Fibroblast of skin of right quadriceps (primary cell): ENCODE data around the gene WDR77.

Source experiments
- DNase-seq: peaks from one replicate; pipeline ENCODE4 v3.0.0-alpha.2; 2013

WDR77 gene

DNA sequence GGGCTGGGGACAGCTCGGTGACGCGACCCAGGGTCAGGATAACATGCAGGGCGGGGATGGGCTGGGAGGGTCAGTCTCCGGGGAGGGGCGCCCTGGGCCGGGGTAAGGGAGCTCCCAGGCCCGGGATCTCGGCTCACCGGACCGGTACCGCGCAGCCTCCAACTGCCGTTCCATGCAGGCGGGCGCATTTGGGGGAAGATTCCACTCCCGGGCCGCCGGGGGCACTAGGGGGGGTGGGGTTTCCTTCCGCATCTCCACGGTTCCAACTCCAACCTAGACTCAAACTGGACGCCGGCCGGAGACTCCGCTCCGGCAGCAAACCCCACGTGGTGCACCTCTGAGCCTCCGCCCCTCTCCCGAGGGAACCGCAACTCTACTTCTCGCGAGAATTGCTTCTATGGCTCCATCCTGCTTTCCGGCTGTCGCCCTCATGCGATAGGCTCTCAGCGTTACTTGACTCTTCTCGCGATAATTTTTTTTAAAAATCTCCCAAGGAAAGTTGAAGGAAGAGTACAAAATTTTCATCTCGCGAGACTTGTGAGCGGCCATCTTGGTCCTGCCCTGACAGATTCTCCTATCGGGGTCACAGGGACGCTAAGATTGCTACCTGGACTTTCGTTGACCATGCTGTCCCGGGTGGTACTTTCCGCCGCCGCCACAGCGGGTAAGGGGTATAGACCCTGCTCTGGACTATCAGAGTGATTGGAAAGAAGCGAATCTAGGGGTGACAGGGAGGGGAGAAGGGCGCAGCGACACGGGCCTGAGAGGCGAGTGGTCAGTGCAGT is at the start of gene WDR77, which contains the start of gene ATP5PB:
TSS of gene WDR77 (minus strand) at position 339 of the 785 bp plus-strand sequence. CDS start at position 252, 87 bp downstream.
TSS of gene ATP5PB (plus strand) at position 547 of the 785 bp plus-strand sequence. CDS start at position 625, 78 bp downstream.
- peak; percentile 99 for DNase-seq

DNA sequence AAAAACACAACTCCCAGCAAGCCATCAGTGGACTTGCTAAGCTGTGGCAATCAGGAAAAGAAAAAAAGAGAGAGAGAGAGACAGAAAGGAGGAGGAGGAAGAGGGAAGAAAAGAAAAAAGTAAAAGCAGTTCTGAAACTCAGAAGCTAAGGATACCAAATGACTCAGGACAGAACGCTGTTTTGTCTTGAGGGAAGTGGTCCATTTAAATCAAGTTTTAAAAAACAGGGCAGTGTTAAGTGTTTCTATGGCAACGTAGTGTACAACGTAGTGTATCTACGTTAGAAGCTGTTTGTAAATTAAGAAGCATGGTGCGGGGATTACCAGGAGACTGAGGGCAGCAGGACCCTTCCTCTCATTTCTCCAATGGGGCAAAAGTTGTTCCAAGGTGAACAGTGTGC is 48.5 kb upstream of the WDR77 start:
- no peak for DNase-seq

DNA sequence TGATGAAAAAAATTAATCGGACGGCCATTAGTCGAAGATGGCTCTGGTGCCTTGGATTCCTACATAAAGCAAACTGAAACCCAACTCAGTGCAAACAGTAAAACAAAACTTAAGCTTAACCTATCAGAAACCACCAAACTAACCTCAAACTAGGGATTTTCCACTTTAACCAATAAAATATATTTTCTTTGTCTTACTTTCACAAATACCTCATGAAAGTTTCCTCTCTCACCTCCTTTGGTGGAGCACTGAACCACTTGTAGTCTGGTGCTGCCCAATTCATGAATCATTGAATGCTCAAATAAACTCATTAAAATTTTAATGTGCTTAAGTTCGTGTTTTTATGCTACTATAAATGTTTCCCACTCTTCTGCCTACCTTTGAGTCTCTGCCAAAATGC is 47.3 kb upstream of the WDR77 start:
- DNase-seq = no peak

DNA sequence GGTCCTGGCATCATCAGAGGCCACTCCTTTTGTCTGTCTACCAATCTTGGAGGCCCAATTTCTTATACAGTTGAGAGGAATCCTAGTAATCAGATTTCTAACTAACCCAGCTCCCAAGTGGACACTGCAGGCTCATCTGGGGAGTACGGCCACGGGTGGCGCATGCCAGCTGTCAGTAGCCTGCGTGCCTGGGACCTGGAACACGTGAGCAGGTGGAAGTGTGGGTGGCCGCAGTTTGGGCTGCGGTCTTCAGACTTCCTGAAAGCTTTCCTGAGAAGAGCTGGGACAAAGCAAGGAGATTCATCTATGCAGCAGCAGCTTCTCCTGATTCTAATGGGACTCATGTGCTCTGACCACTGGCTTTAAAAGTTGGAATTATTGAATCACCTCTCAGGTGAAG is 42.0 kb upstream of the WDR77 start:
- DNase-seq = no peak

DNA sequence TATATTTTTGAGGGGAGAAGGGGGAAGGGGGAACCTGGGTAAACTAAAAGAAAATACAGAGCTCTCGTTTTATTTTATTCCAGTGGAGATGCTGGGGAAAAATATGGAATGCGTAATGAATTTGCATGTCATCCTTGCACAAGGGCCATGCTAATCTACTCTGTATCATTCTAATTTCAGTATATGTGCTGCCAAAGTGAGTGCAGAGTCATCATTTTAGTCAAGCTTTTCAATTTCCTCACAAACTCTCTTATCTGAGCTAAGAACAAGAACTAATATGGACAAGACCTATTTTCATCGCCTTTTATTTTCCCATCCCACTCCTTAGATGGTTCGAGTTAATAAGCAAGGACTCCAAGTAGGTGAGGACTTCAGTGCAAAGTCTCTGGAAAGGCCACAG is 41.2 kb upstream of the WDR77 start:
- no peak for DNase-seq

DNA sequence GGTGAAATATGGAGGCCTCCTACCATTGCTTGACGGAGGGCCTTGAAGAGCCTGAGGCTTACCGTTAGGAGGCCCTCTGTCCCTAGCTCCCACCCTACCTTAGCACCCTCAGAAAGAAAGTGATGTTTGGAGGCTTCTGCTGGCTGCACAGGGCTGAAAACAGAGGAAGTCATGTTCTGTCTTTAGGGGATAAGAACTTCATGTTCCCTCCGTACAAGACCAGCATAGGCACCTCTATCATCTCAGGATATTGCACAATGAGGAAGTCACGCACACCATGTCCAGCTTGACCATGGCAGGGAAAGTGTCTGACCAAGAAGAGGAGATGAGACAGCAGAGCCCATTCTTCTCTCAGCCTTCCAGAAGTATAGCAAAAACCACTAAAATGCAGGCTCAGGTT is 40.5 kb upstream of the WDR77 start:
- no peak for DNase-seq

DNA sequence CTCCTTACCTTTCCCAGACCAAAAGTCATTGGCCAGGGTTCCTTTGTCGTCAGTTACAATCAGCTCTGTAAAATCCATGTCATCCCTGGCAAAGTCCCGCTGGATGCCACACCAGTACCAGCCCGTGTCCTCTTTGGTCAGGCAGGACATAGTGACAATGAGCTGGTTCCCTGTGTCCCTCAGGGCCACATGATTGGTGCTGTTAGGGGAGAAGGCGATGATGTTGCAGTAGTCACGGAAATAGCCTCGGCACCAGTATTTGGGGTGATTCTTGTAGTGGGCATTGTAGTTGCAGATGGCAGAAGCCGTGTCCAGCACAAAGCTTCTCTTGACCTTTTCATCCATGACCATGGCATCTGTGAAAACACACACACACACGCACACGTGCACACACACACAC is 39.6 kb upstream of the WDR77 start:
- no peak for DNase-seq

DNA sequence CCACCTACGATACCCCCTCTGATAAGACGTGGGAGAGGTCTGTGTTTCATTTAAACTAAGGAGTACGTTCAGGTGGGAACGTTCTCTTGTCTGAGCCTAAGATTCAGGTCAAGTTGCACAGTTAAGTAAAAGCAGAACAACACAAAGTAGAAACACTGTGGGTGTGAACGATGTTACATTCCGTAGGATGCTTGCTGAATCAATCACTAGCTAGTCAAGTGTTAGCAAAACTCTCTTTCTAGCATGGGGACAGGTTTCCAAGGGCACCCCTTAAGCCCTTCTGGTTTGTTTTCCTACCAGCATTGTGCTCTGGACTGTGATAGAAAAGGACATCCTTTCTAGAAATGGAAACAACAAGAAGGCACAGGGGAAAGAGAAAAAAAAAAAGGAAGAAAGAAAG is 38.1 kb upstream of the WDR77 start:
- no peak for DNase-seq

DNA sequence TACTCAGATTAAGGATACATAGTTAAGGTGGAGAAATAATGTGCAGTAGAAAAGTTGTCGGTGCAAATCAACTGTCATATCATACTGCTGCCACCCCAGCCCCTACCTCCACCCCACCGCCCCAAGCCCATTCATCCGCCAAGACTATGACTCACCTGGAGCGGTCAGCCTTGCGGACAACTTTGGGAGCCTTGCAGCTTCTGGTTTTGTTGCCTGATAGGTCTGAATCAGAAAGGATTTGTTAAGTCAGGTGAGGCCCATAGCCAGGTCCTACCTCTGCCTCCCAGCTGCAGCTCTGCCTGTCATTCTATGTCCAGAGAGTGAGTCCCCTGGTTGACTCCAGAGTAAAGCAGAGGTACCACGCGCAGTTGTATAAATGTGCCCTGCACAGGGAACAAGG is 37.4 kb upstream of the WDR77 start:
- DNase-seq = no peak

DNA sequence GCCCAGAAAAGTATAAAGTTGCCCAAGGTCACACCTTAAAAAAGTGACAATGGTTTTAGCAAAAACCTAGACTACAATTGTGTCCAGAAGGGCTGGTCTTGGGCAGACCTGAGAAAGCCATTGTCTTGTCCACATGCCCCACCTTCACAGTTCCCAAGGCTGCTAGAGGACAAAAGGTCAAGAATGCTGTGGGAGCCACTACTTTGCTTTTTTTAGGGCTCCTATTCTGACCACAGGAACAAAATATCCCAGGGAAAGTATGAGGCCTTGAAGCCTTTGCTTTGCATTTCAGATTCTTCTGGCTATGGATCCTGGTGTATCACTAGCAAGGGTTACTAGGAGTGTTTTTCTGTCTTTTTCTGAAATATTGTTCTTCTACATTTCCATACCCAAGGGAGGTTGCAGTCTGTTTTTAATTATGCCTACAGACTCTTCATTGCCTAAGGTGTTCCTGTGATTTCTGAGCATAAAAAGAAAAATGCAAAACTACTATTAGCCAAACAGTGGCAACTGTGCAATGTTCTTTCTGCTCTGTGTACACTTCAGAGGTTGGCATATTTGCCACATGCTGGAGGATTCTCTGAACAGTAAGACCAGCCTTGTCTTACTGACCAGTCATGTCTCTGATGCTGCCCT is 35.5 kb upstream of the WDR77 start:
- no peak for DNase-seq

DNA sequence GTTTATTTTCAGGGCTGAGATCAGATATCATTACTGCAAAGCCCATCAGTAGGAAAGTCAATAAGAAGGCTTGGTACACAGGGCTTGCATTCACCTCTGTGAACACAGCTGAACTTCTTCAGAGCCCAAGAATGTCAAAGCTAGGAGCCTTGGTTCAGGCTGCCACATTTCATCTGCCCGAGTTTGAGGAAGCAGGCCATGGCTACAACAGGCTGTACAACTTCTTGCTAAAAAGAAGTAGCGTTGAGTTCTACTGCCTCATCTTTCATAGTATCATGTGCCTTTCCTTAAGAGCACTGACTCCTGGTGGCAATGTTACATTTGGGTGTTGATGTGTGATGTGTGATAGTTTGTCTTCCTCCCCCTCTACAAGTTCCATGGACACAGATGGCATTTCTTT is 34.8 kb upstream of the WDR77 start:
- no peak for DNase-seq

DNA sequence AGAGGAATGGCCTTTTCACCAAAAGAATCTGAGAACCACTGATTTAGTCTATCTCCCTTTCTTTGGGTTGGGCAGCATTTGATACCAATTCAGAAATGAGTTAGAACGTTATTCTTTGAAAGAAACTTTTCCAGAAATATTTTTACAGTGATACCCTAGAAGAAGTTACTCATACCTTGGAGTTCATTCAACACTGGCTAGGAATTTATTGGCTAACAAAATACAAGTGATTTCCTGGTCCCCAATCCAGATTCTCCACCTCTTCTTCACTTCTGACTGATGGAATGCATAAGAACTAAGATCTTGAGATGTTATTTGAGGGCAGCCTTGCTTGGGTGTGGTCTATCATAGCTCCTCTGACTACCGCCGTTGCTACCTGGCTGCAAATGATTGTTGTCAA is 34.1 kb upstream of the WDR77 start:
- peak; percentile 10 for DNase-seq

DNA sequence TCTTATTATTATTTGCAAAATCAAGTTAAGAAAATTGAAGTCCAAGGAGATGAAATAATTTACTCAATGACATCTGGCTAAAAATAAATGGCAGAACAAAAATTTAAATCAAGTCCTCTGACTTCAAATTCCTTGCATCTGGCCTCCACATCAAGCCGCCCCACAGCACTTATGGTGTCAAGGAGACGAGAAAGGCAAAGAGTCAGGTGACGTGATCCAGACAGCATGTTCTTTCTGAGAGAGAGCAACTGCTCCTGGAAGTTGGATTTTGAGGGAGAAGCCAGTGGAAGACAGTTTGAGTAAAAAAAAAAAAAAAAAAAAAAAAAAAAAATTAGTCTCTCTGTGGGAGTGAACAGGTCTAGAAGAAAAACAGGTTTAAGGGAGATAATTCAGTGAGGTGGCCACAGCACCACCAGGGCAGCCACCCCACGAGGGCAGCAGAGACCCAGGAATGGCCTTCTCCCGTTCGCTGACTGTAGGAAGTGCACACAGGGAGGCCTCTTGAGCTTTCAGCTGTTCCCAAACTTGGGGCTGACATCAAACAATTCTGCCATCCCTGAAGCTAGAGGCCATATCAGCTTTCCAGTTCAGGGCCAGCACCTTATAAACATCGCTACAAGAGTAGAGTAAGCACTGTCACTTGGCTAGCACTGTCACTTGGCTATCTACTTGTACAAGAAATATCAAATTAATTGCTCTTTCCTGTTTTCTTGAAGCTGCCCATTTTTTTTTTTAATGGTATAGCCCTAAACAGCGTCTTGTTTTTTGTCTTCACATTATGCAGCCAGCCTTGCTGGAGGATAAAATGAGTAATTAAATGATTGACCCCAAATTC is 32.5 kb upstream of the WDR77 start:
- DNase-seq = peak; percentile 47

DNA sequence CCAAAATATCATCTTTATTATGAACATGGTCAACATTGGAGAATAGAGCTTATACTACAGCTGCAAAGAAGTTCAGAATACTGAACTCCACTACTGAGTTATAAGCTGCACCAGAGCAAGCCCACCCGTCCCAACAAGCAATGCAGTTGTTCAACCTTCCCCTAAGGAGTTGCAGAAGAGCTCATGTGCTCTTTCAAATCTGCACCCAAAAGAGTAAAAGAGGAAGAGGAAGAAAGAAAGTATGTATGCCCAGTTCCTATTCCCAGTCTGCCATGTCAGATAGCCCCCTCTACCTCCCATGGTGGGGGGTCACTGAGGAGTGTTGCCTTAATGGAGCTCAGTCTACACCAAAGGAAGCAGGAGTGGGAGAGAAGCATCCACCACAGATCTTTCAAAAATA is 31.6 kb upstream of the WDR77 start:
- DNase-seq = no peak

DNA sequence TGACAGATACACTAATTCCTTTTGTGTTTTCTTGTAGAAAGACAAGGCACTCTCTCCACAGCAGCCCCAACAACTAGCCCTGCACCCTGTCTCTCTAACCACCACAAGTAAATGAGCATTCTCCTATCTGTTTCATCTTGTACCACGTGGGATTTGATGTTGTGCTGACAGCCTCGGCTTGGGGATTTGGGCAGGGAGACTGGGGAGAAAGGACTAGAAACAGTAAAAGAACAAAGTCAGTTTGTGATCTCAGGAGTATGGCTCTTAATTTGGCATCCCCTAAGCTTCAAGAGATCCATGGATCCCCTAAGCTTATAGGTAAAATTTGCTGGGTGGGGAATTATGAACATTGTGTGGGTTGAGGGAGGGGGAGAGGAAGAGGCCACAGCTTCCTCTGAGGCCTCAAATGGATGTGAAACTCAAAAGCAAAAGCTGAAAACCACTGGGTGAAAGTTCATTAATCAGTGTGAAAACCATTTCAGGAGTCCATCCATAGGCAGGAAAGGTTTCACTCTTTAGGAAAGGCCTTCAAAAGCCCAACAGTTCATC is 27.8 kb upstream of the WDR77 start:
- no peak for DNase-seq

DNA sequence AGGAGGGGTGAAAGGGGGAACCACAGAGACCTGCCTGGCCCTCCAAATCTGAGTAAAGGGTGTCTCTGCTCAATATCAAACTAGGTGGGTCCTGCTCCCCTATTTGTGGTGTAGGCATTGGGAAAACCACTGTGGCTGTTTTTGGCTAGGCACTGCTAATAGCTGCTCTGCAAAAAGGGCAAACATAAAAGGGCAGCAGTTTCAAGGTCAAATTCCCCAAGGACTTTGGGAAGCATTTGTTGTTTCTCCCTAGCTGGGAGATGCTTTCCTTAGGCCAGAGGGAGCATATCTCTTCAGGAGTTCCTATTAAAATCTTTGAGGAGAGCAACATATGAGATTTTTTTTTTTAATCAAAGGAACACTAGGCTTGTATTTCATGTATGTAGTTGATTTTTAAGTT is 27.2 kb upstream of the WDR77 start:
- no peak for DNase-seq

DNA sequence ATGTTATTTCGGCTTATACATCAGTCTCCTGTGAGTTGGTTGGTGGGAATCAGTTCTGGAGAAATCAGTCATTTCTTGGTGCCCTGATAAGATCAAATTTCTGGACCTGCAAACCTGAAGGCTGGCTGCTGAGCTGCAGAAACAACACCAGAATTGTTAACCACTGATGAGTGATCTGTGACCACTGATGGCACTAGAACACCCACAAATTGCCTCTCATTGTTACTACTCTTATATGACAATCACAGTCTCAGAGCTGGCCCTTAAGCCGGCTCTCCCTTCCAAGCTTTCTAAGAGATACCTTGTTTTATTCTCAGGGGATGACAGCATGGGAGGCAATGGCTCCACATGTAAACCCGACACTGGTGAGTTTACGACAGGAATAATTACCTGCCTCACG is 26.6 kb upstream of the WDR77 start:
- DNase-seq = no peak

DNA sequence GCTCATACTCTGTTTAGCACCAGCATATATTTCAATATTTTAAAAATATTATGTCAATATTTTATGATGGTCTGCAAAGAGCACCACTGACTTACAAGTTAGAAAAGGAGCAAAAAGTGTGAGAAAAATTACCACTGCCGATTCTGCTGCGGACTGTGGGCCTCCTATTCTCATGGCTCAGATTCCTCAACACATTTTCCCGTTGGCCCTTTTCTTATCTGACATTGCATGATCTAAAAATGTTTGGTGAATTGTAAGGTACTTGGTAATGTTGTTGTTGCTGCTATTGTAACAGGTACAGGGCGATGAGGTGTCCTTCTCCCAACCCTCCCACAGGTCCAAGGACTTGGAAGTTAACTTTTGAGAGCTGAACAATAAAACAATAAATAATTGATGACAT is 25.5 kb upstream of the WDR77 start:
- DNase-seq = no peak

DNA sequence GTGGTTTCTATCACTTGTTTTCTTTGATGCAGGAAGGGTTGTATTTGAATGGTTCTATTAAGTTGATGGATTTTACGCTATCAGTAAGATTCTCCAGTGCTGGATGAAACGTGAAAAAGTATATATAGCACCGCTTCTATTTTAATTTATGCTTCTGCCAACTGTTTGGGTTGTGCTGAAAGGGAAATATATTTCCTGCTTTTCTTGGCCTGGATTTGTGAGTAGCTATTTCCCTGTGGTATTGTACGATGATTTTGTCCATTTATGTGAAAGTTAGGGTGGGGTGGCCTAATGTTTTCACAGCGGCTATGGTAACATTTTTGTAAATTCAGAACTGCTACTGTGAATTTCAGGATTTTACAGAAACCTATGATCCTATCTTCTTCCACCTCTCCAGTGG is 25.1 kb upstream of the WDR77 start:
- DNase-seq = no peak

DNA sequence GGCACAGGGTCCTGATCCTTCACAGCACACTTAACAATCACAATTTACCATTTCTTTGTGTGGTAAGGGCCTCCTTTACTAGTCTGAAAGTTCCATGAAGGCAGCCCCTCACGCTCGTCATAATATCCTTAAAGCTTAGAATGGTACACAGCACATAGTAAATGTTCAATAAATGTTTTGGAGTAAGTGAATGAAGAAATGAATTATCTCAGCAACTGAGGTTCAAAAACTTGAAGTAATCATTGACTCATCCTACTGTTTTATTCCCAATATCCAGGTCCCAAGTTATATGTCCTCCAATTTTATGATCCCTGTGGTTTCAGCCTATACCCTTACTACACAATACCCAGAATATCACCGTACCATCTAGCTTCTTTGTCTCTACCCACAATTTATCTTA is 22.5 kb upstream of the WDR77 start:
- no peak for DNase-seq

DNA sequence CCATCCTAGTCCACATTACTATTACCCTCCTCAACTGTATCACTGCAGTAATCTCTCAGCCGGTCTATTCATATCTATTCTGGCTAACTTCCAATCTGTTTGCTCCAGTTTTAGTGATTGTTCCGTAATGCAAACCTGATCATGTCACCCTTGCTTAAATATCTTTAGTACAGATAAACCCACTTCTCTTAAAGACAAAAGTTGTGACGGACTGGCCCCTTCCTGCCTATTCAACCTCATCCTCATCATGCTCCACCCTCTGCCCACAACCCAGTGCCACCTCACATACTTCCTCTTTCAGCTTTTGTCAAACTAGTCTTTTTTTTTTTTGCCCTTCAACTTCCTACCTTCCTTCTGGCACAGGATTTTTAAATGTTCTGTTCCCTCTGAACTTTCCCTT is 22.0 kb upstream of the WDR77 start:
- DNase-seq = no peak

DNA sequence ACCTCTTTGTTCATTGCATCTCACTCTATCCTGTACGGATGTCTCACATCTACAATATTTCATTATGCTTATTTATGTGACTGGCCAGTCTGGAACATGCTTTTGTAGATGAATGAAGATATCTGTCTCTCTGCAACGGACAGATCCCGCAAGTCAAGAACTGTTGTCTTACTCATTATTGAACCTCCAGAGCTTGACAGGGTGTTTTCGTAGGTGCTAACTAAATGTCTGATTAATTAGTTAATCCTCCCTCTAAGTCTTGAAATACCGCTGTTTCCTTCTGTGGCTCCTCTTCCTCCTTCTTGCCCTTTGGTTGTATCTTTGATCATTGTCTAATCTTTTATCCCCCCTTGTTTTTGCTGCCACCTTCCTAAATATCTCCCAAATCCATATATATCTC is 21.5 kb upstream of the WDR77 start:
- DNase-seq = no peak

DNA sequence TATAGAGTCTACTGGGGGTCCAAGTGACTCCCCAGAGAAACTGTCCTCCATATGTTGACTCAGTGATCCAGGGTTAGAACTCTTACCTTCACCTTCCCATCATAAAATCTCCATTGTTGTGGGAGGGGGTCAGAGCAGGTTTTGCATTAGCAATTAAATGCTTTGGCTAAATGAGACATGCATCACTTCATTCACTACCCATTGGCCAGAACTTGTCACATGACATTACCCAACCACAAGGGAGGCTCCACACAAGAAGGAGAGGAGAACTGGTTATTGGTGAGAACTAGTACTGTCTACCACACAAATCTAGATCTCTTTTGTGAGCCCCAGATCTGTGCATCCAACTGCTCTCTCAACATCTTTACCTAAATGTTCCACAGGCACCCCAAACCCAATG is 20.5 kb upstream of the WDR77 start:
- no peak for DNase-seq

DNA sequence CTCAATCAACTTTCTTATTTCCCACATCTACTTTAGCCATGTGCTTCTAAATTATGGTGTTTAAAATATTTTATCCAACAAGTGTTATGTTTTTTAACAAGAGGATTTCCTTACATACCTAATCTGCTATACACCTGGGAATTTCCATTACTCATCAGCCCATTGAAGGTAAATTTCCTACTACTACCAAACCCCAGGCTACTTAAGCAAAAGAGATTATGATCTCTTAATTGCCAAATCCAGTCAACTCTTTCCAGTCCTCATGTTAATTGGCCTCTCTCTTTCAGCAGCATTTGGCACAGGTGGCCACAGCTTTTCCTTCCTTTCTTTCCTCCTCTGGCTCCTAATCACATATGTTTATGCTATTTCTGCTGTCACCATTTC is 19.7 kb upstream of the WDR77 start:
- DNase-seq = no peak
